ENCODE results near the gene LIMS4.
"Not testable (repeated sequence)": the region's sequence is repeated elsewhere in the genome, so short reads cannot be mapped to it uniquely, and the experiment has no call there.

DNA sequence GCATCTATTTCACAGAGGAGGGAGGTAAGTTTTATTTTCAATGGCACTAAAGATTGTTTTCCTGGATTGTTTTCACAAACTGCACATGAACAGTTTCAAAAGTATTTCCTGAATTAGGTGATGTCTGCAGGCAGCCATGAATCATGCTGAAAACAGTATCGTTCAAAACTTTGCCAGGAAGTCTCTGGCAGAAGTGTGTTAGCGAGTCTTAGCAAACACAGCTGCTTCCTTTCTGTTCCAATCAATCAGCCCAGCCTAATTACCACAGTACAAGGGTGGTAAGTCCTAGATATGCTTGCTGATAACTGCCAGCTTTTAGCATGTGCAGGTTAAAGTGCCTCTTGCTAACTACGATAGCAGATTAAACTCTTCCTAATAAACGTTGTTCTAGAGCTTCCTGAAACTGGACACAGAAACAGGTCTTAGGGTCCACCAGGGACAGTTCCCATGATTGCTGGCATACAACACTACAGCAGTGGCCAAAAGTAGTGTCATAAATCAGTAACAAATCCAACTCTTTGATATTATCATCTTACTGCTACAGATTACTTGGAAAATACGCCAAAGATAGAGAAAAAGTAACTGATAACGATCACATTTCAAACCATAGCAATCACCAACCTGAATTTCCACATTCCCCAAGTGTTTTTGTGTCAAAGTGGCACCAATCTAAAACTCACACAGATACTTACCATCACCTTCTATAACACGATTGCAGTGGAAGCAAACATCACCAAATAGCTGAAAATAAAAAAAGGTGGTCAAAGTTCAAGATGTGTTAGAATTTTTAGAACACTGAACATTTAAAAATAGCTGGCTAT, 23.3 kb downstream of the LIMS4 start:
- TF ChIP-seq CTCF, POLR2AphosphoS5 (IDR thresholded peaks at IDR 0.05): not testable (repeated sequence)

Measured in upper lobe of left lung (tissue), 4 donors.